ENCODE measurements around the gene CLTCL1. TPM values are rescaled to one million over a fixed set of nuclear protein-coding genes. Genes with fewer than 3 reads are reported as not detected.

Gene CLTCL1
- total and polyA plus RNA-seq, 9 of the 15 experiments (the other 6 are each of a cell fraction or from before 2014, with no cell fraction given), result 1.1 to 11.7 (median 5.0) TPM

- TF ChIP-seq SFPQ (IDR thresholded peaks at IDR 0.05; ENCODE audit: low read depth, low read length) (no peak), CXXC5 (CRISPR knock-in tag; IDR thresholded peaks at IDR 0.05) (no peak; the same call in 1 of the 2 replicates), HOXB6 (CRISPR knock-in tag; IDR thresholded peaks at IDR 0.05; ENCODE audit: borderline replicate concordance) (0 out of 2 replicates have a peak, but pooled peaks have one; percentile 71), TRIM28 (IDR thresholded peaks at IDR 0.05) (no peak), PYGO2 (tag; IDR thresholded peaks at IDR 0.05) (no peak), XRCC5 (IDR thresholded peaks at IDR 0.05; ENCODE audit: low read depth, low read length) (0 out of 2 replicates have a peak, but pooled peaks have one; percentile 47), CREBBP (IDR thresholded peaks at IDR 0.05; ENCODE audit: low read depth, low read length) (no peak), ZNF318 (IDR thresholded peaks at IDR 0.05; ENCODE audit: borderline replicate concordance in 1 of 2, low read depth in 1 of 2) (no peak), POU5F1 (IDR thresholded peaks at IDR 0.05; ENCODE audit: borderline replicate concordance, low read depth, low read length, partially characterized antibody) (no peak), ZFPM2 (CRISPR knock-in tag; IDR thresholded peaks at IDR 0.05) (no peak), ZSCAN29 (IDR thresholded peaks at IDR 0.05) (no peak), CHCHD3 (CRISPR knock-in tag; IDR thresholded peaks at IDR 0.05) (0 out of 2 replicates have a peak, but pooled peaks have one; percentile 75), SIN3A (IDR thresholded peaks at IDR 0.05; ENCODE audit: borderline replicate concordance in 2 of 2, control insufficient read depth in 1 of 2, low read depth in 2 of 2, low read length in 2 of 2) (no peak), ZNF699 (CRISPR knock-in tag; IDR thresholded peaks at IDR 0.05; ENCODE audit: insufficient replicate concordance) (no peak), ZNF311 (CRISPR knock-in tag; IDR thresholded peaks at IDR 0.05) (no peak), BCOR (IDR thresholded peaks at IDR 0.05) (0 out of 2 replicates have a peak, but pooled peaks have one; percentile 23), RUNX1 (IDR thresholded peaks at IDR 0.05; ENCODE audit: low read depth) (no peak; the same call in 1 of the 2 replicates), PTBP1 (IDR thresholded peaks at IDR 0.05; ENCODE audit: low read depth, low read length) (no peak)
Observed at GRCh38 chr22:19290400-19291217, 910 bp downstream of the CLTCL1 start (continued).
